GM21390 (cell line): Measurements from ENCODE around the gene OR2G6.
"Not testable (repeated sequence)": the region's sequence is repeated elsewhere in the genome, so short reads cannot be mapped to it uniquely, and the experiment has no call there.

Experiments
- ATAC-seq: cut with Tn5 transposase; IDR thresholded peaks from one replicate; pipeline ENCODE4 v1.9.1; 2021; ENCODE audit not compliant: unreplicated experiment

OR2G6 gene

GRCh38 chr1:248573856-248574255 lies 66.0 kb downstream of the OR2G6 start:
- ATAC-seq = not testable (repeated sequence)

GRCh38 chr1:248574657-248575056 lies 66.8 kb downstream of the OR2G6 start, which contains the start of gene OR2T34:
Gene OR2T34 (minus strand): TSS chr1:248574757. CDS start chr1:248574757, 0 bp downstream.
- not testable (repeated sequence) for ATAC-seq

- ATAC-seq = no peak
Measured at GRCh38 chr1:248576260-248576980, 68.5 kb downstream of the OR2G6 start.
